H1 (cell line): ENCODE results near the gene NOX5. TPM values are rescaled to one million over a fixed set of nuclear protein-coding genes. Genes with fewer than 3 reads are reported as not detected.
A peak's percentile ranks its signal among the peaks of the same experiment; 100 is the strongest.

ENCODE experiments used
- CTCF ChIA-PET: fragments of 300-600 bp; sonication (Branson Sonifier 250); formaldehyde crosslinking; loops from one replicate; lab custom pipeline; 2021; ENCODE audit not compliant: partially characterized antibody; lab: Charles Lee
- POLR2A ChIA-PET: fragments of 300-600 bp; sonication (Branson Sonifier 250); formaldehyde crosslinking; loops from one replicate; lab custom pipeline; 2021; ENCODE audit warnings: inconsistent platforms; ENCODE audit not compliant: partially characterized antibody; lab: Charles Lee
- DNase-seq, 2 experiments: peaks; one replicate each; pipeline versions ENCODE4 v3.0.0 to v3.0.0-alpha.2; 2010 to 2022; ENCODE audit warnings: low spot score in 2 of 2, low read depth in 1 of 2, mixed read lengths in 1 of 2
- FAIRE-seq: peaks from 2 replicates; lab custom pipeline; 2011; peaks lifted over from hg19 to GRCh38; lab: Jason Lieb, UNC
- H2AFZ ChIP-seq: 2 replicates; pipeline ENCODE4 v1.8.1; 2012; ENCODE audit warnings: low read length, inconsistent platforms
- H2AK5ac ChIP-seq: 2 replicates; pipeline ENCODE4 v1.6.1; 2013; ENCODE audit warnings: low read depth, low read length
- H2BK120ac ChIP-seq: replicated peaks from 2 replicates; pipeline ENCODE3; 2013; ENCODE audit warnings: low read depth, low read length, inconsistent platforms
- H2BK12ac ChIP-seq: 2 replicates; pipeline ENCODE4 v1.6.1; 2013; ENCODE audit warnings: low read depth, low read length
- H2BK15ac ChIP-seq: 2 replicates; pipeline ENCODE4 v1.6.1; 2013; ENCODE audit warnings: low read length
- H2BK20ac ChIP-seq: 2 replicates; pipeline ENCODE4 v1.6.1; 2013; ENCODE audit warnings: low read length
- H2BK5ac ChIP-seq: 2 replicates; pipeline ENCODE4 v1.6.1; 2013; ENCODE audit warnings: low read depth, low read length
- H3K14ac ChIP-seq: 2 replicates; pipeline ENCODE4 v1.6.1; 2013; ENCODE audit warnings: inconsistent platforms; ENCODE audit not compliant: insufficient read length
- H3K18ac ChIP-seq: 2 replicates; pipeline ENCODE4 v1.6.1; 2013; ENCODE audit warnings: low read length; ENCODE audit errors: extremely low read depth
- H3K23ac ChIP-seq: 2 replicates; pipeline ENCODE4 v1.6.1; 2013; ENCODE audit warnings: inconsistent platforms; ENCODE audit not compliant: insufficient read length
- H3K23me2 ChIP-seq: 2 replicates; pipeline ENCODE4 v1.6.1; 2013; ENCODE audit warnings: low read depth, low read length
- H3K27ac ChIP-seq: 2 replicates; pipeline ENCODE4 v1.6.1; 2011; ENCODE audit warnings: low read depth, low read length, inconsistent platforms
- H3K27me3 ChIP-seq, 4 experiments: replicated peaks in 1 of 4; 1 replicate in 1 of 4; 2 replicates in 3 of 4; pipeline versions ENCODE4 v1.6.1 to v1.8.1; 2011 to 2013; ENCODE audit warnings: low read length in 3 of 4, mild to moderate bottlenecking in 3 of 4, inconsistent platforms in 2 of 4, mixed read lengths in 2 of 4, moderate library complexity in 1 of 4; ENCODE audit not compliant: control insufficient read depth in 3 of 4, insufficient read depth in 3 of 4; ENCODE audit errors: extremely low read depth in 1 of 4
- H3K36me3 ChIP-seq, 4 experiments: 2 replicates each; pipeline versions ENCODE4 v1.6.1 to v1.8.1; 2011 to 2013; ENCODE audit warnings: mild to moderate bottlenecking in 4 of 4, low read length in 3 of 4, moderate library complexity in 2 of 4, control low read depth in 1 of 4, inconsistent platforms in 1 of 4; ENCODE audit not compliant: insufficient read depth in 4 of 4, control insufficient read depth in 2 of 4
- H3K4ac ChIP-seq: replicated peaks from 2 replicates; pipeline ENCODE3; 2013; ENCODE audit warnings: low read length, low read depth, mixed read lengths, inconsistent platforms; ENCODE audit not compliant: insufficient read length
- H3K4me1 ChIP-seq, 4 experiments: replicated peaks in 1 of 4; 1 replicate in 1 of 4; 2 replicates in 3 of 4; pipeline versions ENCODE4 v1.6.1 to v1.8.1; 2011 to 2013; ENCODE audit warnings: low read length in 3 of 4, inconsistent platforms in 2 of 4, mixed read lengths in 1 of 4; ENCODE audit not compliant: insufficient read depth in 4 of 4, control insufficient read depth in 3 of 4
- H3K4me2 ChIP-seq, 2 experiments: 2 replicates each; pipeline versions ENCODE4 v1.6.1 to v1.8.1; 2011 to 2013; ENCODE audit warnings: low read depth in 2 of 2, low read length in 2 of 2, control low read depth in 1 of 2, inconsistent platforms in 1 of 2, mild to moderate bottlenecking in 1 of 2; ENCODE audit not compliant: insufficient read depth in 1 of 2
- H3K4me3 ChIP-seq, 4 experiments: fragments of 200-600, 300-600 bp in 1 of 4; sonication (generic), shearing (Covaris generic), sonication (Bioruptor Twin) in 1 of 4; 2 replicates each; pipeline versions ENCODE4 v1.5.1 to v1.8.1; 2011 to 2016; ENCODE audit warnings: low read length in 4 of 4, low read depth in 3 of 4, control low read depth in 2 of 4, inconsistent platforms in 2 of 4, mild to moderate bottlenecking in 2 of 4, mixed read lengths in 1 of 4, moderate library complexity in 1 of 4; ENCODE audit not compliant: insufficient read depth in 2 of 4; ENCODE audit errors: extremely low read depth in 1 of 4
- H3K56ac ChIP-seq: replicated peaks from 2 replicates; pipeline ENCODE3; 2013; ENCODE audit warnings: low read depth, mild to moderate bottlenecking, mixed read lengths, low read length, inconsistent platforms; ENCODE audit not compliant: insufficient read length
- H3K79me1 ChIP-seq: 2 replicates; pipeline ENCODE4 v1.6.1; 2013; ENCODE audit warnings: low read depth, low read length, control low read depth
- H3K79me2 ChIP-seq, 2 experiments: 2 replicates each; pipeline versions ENCODE4 v1.6.1 to v1.8.1; 2012 to 2013; ENCODE audit warnings: low read length in 2 of 2, mild to moderate bottlenecking in 2 of 2, inconsistent platforms in 1 of 2; ENCODE audit not compliant: insufficient read depth in 2 of 2, control insufficient read depth in 1 of 2
- H3K9ac ChIP-seq, 4 experiments: replicated peaks in 1 of 4; 1 replicate in 1 of 4; 2 replicates in 3 of 4; pipeline versions ENCODE4 v1.6.1 to v1.8.1; 2011 to 2013; ENCODE audit warnings: low read depth in 3 of 4, low read length in 3 of 4, control low read depth in 2 of 4, mild to moderate bottlenecking in 2 of 4, moderate library complexity in 2 of 4, inconsistent platforms in 1 of 4; ENCODE audit errors: extremely low read depth in 1 of 4
- H3K9me3 ChIP-seq, 2 experiments: 2 replicates each; pipeline versions ENCODE4 v1.6.1 to v1.8.1; 2012 to 2013; ENCODE audit warnings: mild to moderate bottlenecking in 2 of 2, moderate library complexity in 2 of 2, control low read depth in 1 of 2, inconsistent platforms in 1 of 2, low read depth in 1 of 2, low read length in 1 of 2, mixed read lengths in 1 of 2; ENCODE audit not compliant: insufficient read depth in 2 of 2
- H4K20me1 ChIP-seq, 2 experiments: replicated peaks in 1 of 2; 2 replicates each; pipeline versions ENCODE3 to v1.8.1; 2011 to 2013; ENCODE audit warnings: inconsistent platforms in 2 of 2, low read length in 2 of 2, mild to moderate bottlenecking in 1 of 2; ENCODE audit not compliant: insufficient read depth in 2 of 2, control insufficient read depth in 1 of 2
- H4K5ac ChIP-seq: 2 replicates; pipeline ENCODE4 v1.6.1; 2013; ENCODE audit warnings: low read length, low read depth, mixed read lengths, inconsistent platforms; ENCODE audit not compliant: insufficient read length
- H4K8ac ChIP-seq: 2 replicates; pipeline ENCODE4 v1.8.0; 2013; ENCODE audit warnings: mild to moderate bottlenecking, moderate library complexity, low read length, inconsistent platforms; ENCODE audit not compliant: insufficient read depth; ENCODE audit errors: extremely low read depth
- H4K91ac ChIP-seq: replicated peaks from 2 replicates; pipeline ENCODE3; 2013; ENCODE audit warnings: low read length, mixed read lengths, inconsistent platforms; ENCODE audit not compliant: insufficient read length
- EP300 ChIP-seq, 2 experiments: IDR thresholded peaks; 1 replicate in 1 of 2; 2 replicates in 1 of 2; pipeline ENCODE4 v1.6.1; 2011 to 2012; ENCODE audit warnings: low read depth in 2 of 2, low read length in 2 of 2, mild to moderate bottlenecking in 2 of 2, borderline replicate concordance in 1 of 2, inconsistent platforms in 1 of 2, moderate library complexity in 1 of 2
- POU5F1 ChIP-seq: IDR thresholded peaks from 2 replicates; pipeline ENCODE4 v1.6.1; 2011; ENCODE audit warnings: low read depth, mild to moderate bottlenecking, low read length, moderate library complexity
- RBBP5 ChIP-seq: IDR thresholded peaks from 2 replicates; pipeline ENCODE4 v1.7.1; 2012; ENCODE audit warnings: low read depth, mild to moderate bottlenecking, inconsistent platforms, low read length, moderate library complexity, borderline replicate concordance
- RXRA ChIP-seq: IDR thresholded peaks from 2 replicates; pipeline ENCODE4 v1.6.1; 2011; ENCODE audit warnings: low read depth, mild to moderate bottlenecking, low read length, moderate library complexity; ENCODE audit not compliant: insufficient read depth
- WGBS, 2 experiments: shearing (Covaris generic) in 1 of 2; methylation state at CpG; one replicate each; pipeline versions ENCODE4 v1.1.6 to v1.1.7; 2013 to 2015; ENCODE audit warnings: low lambda C conversion rate in 2 of 2, mixed read lengths in 2 of 2, inconsistent platforms in 1 of 2, low coverage in 1 of 2, missing lambda C conversion rate in 1 of 2; ENCODE audit not compliant: insufficient replicate concordance in 2 of 2, insufficient coverage in 1 of 2, insufficient read length in 1 of 2; ENCODE audit errors: extremely low coverage in 1 of 2, missing lambda C conversion rate in 1 of 2; 5-methylcytosine and 5-hydroxymethylcytosine counted together
- polyA plus RNA-seq, 7 experiments: library from polyadenylated mRNA; depleted of rRNA in 3 of 7; stranded (reverse) in 5 of 7; unstranded in 2 of 7; fragments of >200 nt in 5 of 7; fragments of 200-250 nt in 2 of 7; gene quantifications; 1 replicate in 5 of 7; 2 replicates in 1 of 7; 4 replicates in 1 of 7; pipeline versions ENCODE4 v1.2.1 to v1.2.3, GENCODE V29; 2011 to 2013; ENCODE audit warnings: missing spikeins in 2 of 7, mixed read lengths in 2 of 7
- total RNA-seq: library from RNA; stranded (reverse); fragmentation: NEBNext Ultra II Directional; extraction: Animal tissue kit (Norgen Biotek cat#: 25700); gene quantifications from 2 replicates; pipeline ENCODE4 v1.2.1, GENCODE V29; 2021

The NOX5 gene
- total and polyA plus RNA-seq, 2 of the 8 experiments (the other 6 are each of a cell fraction or from before 2014, with no cell fraction given), result under 0.01 TPM; not detected in 1

DNA sequence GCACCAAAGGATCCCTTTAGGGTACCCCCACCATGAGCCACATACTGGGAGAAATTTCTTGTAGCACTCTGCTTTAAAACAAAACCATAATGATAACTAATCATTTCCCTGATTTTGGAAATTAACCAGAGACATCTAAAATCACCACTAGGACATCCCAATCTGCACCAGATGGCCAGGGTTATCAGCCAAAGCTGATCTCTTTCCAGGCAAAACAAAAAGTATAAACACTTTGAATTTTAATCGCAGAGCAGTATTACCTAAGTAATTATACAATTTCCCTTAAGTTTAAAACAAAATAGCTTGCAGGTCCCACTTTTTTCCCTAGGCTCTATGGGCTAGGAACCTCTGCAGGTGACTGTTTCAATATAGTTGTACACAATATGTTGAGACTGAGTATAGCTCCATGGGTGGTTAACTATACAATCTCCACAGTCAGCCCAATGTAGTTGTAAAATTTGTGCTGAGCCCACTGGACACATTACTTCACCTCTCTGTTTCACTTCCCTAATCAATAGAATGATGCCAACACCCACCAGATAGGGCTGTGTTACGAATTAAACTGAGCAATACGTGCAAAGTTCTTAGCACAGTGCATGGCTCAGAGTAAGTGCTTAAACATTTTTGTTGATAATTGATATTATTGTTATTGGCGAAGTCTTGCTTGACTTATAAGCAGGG lies 629 bp upstream of the NOX5 start:
- Histone ChIP-seq H2BK20ac (no peak overlapping the region), H2AK5ac (no peak overlapping the region), H3K14ac (no peak overlapping the region), H3K23ac (no peak overlapping the region), H4K5ac (no peak overlapping the region), H4K20me1 (no peaks in the 10 kb centered on the region), H3K4me1 (0 out of 7 replicates have a peak, but pooled peaks cover 0 to 3% (median 0%) of the 10 kb centered on the region in 4 experiments), H3K79me1 (no peaks in the 10 kb centered on the region), H3K79me2 (no peaks in the 10 kb centered on the region), H3K4me3 (no peak overlapping the region), H3K27ac (no peak overlapping the region), H2AFZ (no peak overlapping the region), H3K9me3 (no peaks in the 10 kb centered on the region), H3K27me3 (no peaks in the 10 kb centered on the region; a peak in 1 of 7 replicates), H2BK120ac (no peak overlapping the region), H4K8ac (no peak overlapping the region), H2BK15ac (no peak overlapping the region), H3K4ac (no peak overlapping the region), H4K91ac (no peak overlapping the region), H2BK12ac (no peak overlapping the region), H3K9ac (no peak overlapping the region), H3K4me2 (no peak overlapping the region), H3K23me2 (no peaks in the 10 kb centered on the region), H2BK5ac (no peak overlapping the region), H3K56ac (no peak overlapping the region), H3K36me3 (no peaks in the 10 kb centered on the region), H3K18ac (no peak overlapping the region)
- peak in 1 of 2 experiments; percentile 2 for DNase-seq
- ChIA-PET CTCF (interaction anchor here (0.8 to 2.3 kb wide), 3 partner anchors 18 to 44 kb away, joined by 3 to 14 read pairs (median 9); no protein-coding TSS in a partner anchor), POLR2A (no interaction called here)
- no peak for TF ChIP-seq RBBP5
- no peak for TF ChIP-seq POU5F1
- TF ChIP-seq RXRA, result no peak
- TF ChIP-seq EP300 (IDR thresholded peaks at IDR 0.05; ENCODE audit: borderline replicate concordance in 1 of 2, low read depth in 2 of 2, low read length in 2 of 2), result no peak
- 91% methylated on average over 4 of the region's 4 CpGs; no CpG with 5 or more reads in 1 of the 2 experiments for WGBS, 2 experiments
- FAIRE-seq, result no peak
